H1 (cell line): ENCODE measurements around the gene P3H2. TPM values are rescaled to one million over a fixed set of nuclear protein-coding genes. Genes with fewer than 3 reads are reported as not detected.

Experiments used
- BRCA1 ChIP-seq: IDR thresholded peaks from 2 replicates; pipeline ENCODE4 v1.6.1; 2012; ENCODE audit warnings: low read depth, low read length, improper control_type of control experiment
- CBX5 ChIP-seq: fragments of 300-800, 300-1000 bp; sonication (generic); IDR thresholded peaks from 2 replicates; pipeline ENCODE4 v1.7.1; 2016; ENCODE audit warnings: antibody characterized with exemption, low read length, low read depth
- GTF2F1 ChIP-seq: IDR thresholded peaks from 2 replicates; pipeline ENCODE4 v1.6.1; 2012; ENCODE audit warnings: low read depth, low read length, improper control_type of control experiment, borderline replicate concordance
- JUND ChIP-seq: IDR thresholded peaks from 2 replicates; pipeline ENCODE4 v1.6.1; 2011; ENCODE audit warnings: mild to moderate bottlenecking, improper control_type of control experiment, low read length
- KDM4A ChIP-seq: IDR thresholded peaks from one replicate; pipeline ENCODE4 v1.7.1; 2012; ENCODE audit warnings: low read depth, mild to moderate bottlenecking, moderate library complexity, low read length, inconsistent platforms; ENCODE audit not compliant: severe bottlenecking
- KDM5A ChIP-seq: fragments of 200-600 bp; IDR thresholded peaks from 2 replicates; pipeline ENCODE4 v1.7.1; 2012; ENCODE audit warnings: mild to moderate bottlenecking, low read length, inconsistent platforms, mixed read lengths
- RBBP5 ChIP-seq: IDR thresholded peaks from 2 replicates; pipeline ENCODE4 v1.7.1; 2012; ENCODE audit warnings: low read depth, mild to moderate bottlenecking, inconsistent platforms, low read length, moderate library complexity, borderline replicate concordance
- SRF ChIP-seq: IDR thresholded peaks from 2 replicates; pipeline ENCODE4 v1.6.1; 2011; ENCODE audit warnings: mild to moderate bottlenecking, low read depth, low read length, moderate library complexity
- polyA plus RNA-seq, 7 experiments: library from polyadenylated mRNA; depleted of rRNA in 3 of 7; stranded (reverse) in 5 of 7; unstranded in 2 of 7; fragments of >200 nt in 5 of 7; fragments of 200-250 nt in 2 of 7; gene quantifications; 1 replicate in 5 of 7; 2 replicates in 1 of 7; 4 replicates in 1 of 7; pipeline versions ENCODE4 v1.2.1 to v1.2.3, GENCODE V29; 2011 to 2013; ENCODE audit warnings: missing spikeins in 2 of 7, mixed read lengths in 2 of 7
- total RNA-seq: library from RNA; stranded (reverse); fragmentation: NEBNext Ultra II Directional; extraction: Animal tissue kit (Norgen Biotek cat#: 25700); gene quantifications from 2 replicates; pipeline ENCODE4 v1.2.1, GENCODE V29; 2021
- TF ChIP-seq, protein P1 (sequence below): fragments of 300-600 bp; sonication (generic); IDR thresholded peaks from 2 replicates; pipeline ENCODE4 v1.7.1; 2012; ENCODE audit warnings: low read length, moderate library complexity, mild to moderate bottlenecking, inconsistent platforms; ENCODE audit not compliant: insufficient replicate concordance
- TF ChIP-seq, protein P2 (sequence below), 3 experiments: IDR thresholded peaks; 1 replicate in 2 of 3; 2 replicates in 1 of 3; pipeline versions ENCODE4 v1.5.1 to v1.6.1; 2011; ENCODE audit warnings: low read length in 3 of 3, mild to moderate bottlenecking in 3 of 3, inconsistent platforms in 2 of 3, low read depth in 1 of 3, moderate library complexity in 1 of 3; ENCODE audit not compliant: insufficient read depth in 1 of 3; ENCODE audit errors: control extremely low read depth in 1 of 3

Gene P3H2
- total and polyA plus RNA-seq, 2 of the 8 experiments (the other 6 are each of a cell fraction or from before 2014, with no cell fraction given): 40.5 to 60.4 TPM

DNA sequence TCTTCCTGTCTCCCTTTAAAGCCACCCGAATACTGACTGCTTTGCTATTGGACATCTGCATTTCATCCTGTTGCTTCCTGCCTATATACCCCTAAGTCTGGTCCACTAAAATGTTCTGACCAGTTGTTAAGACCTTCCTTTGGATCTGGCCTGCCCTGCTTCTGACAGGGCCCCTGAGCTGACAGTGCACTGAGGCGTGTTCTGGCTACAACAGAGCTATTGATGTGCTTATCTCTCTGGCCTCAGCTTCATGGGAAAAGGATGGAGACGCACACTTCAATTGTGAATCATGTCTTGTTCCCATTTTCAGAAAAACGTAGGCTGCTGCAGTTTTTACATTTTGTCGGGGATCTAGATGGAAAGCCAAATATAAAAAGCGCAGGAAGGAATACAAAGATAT lies 7.1 kb upstream of the P3H2 start (continued):
- TF ChIP-seq, protein P1, sequence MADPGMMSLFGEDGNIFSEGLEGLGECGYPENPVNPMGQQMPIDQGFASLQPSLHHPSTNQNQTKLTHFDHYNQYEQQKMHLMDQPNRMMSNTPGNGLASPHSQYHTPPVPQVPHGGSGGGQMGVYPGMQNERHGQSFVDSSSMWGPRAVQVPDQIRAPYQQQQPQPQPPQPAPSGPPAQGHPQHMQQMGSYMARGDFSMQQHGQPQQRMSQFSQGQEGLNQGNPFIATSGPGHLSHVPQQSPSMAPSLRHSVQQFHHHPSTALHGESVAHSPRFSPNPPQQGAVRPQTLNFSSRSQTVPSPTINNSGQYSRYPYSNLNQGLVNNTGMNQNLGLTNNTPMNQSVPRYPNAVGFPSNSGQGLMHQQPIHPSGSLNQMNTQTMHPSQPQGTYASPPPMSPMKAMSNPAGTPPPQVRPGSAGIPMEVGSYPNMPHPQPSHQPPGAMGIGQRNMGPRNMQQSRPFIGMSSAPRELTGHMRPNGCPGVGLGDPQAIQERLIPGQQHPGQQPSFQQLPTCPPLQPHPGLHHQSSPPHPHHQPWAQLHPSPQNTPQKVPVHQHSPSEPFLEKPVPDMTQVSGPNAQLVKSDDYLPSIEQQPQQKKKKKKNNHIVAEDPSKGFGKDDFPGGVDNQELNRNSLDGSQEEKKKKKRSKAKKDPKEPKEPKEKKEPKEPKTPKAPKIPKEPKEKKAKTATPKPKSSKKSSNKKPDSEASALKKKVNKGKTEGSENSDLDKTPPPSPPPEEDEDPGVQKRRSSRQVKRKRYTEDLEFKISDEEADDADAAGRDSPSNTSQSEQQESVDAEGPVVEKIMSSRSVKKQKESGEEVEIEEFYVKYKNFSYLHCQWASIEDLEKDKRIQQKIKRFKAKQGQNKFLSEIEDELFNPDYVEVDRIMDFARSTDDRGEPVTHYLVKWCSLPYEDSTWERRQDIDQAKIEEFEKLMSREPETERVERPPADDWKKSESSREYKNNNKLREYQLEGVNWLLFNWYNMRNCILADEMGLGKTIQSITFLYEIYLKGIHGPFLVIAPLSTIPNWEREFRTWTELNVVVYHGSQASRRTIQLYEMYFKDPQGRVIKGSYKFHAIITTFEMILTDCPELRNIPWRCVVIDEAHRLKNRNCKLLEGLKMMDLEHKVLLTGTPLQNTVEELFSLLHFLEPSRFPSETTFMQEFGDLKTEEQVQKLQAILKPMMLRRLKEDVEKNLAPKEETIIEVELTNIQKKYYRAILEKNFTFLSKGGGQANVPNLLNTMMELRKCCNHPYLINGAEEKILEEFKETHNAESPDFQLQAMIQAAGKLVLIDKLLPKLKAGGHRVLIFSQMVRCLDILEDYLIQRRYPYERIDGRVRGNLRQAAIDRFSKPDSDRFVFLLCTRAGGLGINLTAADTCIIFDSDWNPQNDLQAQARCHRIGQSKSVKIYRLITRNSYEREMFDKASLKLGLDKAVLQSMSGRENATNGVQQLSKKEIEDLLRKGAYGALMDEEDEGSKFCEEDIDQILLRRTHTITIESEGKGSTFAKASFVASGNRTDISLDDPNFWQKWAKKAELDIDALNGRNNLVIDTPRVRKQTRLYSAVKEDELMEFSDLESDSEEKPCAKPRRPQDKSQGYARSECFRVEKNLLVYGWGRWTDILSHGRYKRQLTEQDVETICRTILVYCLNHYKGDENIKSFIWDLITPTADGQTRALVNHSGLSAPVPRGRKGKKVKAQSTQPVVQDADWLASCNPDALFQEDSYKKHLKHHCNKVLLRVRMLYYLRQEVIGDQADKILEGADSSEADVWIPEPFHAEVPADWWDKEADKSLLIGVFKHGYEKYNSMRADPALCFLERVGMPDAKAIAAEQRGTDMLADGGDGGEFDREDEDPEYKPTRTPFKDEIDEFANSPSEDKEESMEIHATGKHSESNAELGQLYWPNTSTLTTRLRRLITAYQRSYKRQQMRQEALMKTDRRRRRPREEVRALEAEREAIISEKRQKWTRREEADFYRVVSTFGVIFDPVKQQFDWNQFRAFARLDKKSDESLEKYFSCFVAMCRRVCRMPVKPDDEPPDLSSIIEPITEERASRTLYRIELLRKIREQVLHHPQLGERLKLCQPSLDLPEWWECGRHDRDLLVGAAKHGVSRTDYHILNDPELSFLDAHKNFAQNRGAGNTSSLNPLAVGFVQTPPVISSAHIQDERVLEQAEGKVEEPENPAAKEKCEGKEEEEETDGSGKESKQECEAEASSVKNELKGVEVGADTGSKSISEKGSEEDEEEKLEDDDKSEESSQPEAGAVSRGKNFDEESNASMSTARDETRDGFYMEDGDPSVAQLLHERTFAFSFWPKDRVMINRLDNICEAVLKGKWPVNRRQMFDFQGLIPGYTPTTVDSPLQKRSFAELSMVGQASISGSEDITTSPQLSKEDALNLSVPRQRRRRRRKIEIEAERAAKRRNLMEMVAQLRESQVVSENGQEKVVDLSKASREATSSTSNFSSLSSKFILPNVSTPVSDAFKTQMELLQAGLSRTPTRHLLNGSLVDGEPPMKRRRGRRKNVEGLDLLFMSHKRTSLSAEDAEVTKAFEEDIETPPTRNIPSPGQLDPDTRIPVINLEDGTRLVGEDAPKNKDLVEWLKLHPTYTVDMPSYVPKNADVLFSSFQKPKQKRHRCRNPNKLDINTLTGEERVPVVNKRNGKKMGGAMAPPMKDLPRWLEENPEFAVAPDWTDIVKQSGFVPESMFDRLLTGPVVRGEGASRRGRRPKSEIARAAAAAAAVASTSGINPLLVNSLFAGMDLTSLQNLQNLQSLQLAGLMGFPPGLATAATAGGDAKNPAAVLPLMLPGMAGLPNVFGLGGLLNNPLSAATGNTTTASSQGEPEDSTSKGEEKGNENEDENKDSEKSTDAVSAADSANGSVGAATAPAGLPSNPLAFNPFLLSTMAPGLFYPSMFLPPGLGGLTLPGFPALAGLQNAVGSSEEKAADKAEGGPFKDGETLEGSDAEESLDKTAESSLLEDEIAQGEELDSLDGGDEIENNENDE: no peak
- no peak for TF ChIP-seq JUND
- no peak for TF ChIP-seq KDM5A
- TF ChIP-seq RBBP5: no peak
- TF ChIP-seq, protein P2, sequence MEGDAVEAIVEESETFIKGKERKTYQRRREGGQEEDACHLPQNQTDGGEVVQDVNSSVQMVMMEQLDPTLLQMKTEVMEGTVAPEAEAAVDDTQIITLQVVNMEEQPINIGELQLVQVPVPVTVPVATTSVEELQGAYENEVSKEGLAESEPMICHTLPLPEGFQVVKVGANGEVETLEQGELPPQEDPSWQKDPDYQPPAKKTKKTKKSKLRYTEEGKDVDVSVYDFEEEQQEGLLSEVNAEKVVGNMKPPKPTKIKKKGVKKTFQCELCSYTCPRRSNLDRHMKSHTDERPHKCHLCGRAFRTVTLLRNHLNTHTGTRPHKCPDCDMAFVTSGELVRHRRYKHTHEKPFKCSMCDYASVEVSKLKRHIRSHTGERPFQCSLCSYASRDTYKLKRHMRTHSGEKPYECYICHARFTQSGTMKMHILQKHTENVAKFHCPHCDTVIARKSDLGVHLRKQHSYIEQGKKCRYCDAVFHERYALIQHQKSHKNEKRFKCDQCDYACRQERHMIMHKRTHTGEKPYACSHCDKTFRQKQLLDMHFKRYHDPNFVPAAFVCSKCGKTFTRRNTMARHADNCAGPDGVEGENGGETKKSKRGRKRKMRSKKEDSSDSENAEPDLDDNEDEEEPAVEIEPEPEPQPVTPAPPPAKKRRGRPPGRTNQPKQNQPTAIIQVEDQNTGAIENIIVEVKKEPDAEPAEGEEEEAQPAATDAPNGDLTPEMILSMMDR (IDR thresholded peaks at IDR 0.05; ENCODE audit: control extremely low read depth in 1 of 3, insufficient read depth in 1 of 3, low read depth in 1 of 3, low read length in 3 of 3): no peak
- TF ChIP-seq CBX5: no peak
- TF ChIP-seq GTF2F1: no peak
- TF ChIP-seq SRF: no peak
- no peak for TF ChIP-seq BRCA1
- TF ChIP-seq KDM4A: no peak
